Fibroblast of villous mesenchyme (primary cell): Measurements from ENCODE around the gene KIAA0586. TPM values are rescaled to one million over a fixed set of nuclear protein-coding genes. Genes with fewer than 3 reads are reported as not detected.
"Not testable (repeated sequence)": the region's sequence is repeated elsewhere in the genome, so short reads cannot be mapped to it uniquely, and the experiment has no call there.

Experiments
- DNase-seq: peaks from one replicate; pipeline ENCODE4 v3.0.0-alpha.2; 2010; ENCODE audit warnings: low read depth
- H3K4me3 ChIP-seq: 2 replicates; pipeline ENCODE4 v1.5.1; 2011; ENCODE audit warnings: low read depth, mild to moderate bottlenecking, low read length
- CTCF ChIP-seq: IDR thresholded peaks from 2 replicates; pipeline ENCODE4 v1.5.1; 2012; ENCODE audit warnings: low read depth, mild to moderate bottlenecking, low read length; ENCODE audit not compliant: insufficient read depth
- total RNA-seq: library from RNA; depleted of rRNA; stranded (reverse); fragments of >200 nt; gene quantifications from 2 replicates; pipeline ENCODE4 v1.2.3, GENCODE V29; 2012

KIAA0586 gene
- total RNA-seq, 1 donor, result 30.2 TPM

DNA sequence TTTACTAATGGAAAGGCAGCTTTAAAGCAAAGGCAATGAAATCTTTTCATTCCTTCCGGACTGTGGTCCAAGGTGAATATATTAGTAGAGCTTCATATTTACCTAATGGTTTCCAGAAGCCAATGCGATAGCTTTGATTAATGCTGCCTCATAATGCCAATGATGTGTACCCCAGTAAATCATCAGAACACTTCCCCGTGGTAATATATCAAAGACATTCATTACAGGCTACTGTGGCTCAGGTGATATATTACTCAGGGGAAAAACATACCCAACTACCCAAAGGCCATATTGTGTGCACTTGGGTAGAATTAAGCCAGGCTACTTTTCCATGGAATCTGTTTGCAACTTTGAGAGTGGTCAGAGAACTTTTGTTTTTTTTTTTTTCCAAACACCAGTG is 140.8 kb downstream of the KIAA0586 start:
- no peak overlapping the region for H3K4me3 ChIP-seq
- TF ChIP-seq CTCF, result no peak
- no peak for DNase-seq

GRCh38 chr14:58571256-58571655 is 143.7 kb downstream of the KIAA0586 start:
- H3K4me3 ChIP-seq, result no peak overlapping the region
- no peak for DNase-seq
- no peak for TF ChIP-seq CTCF

DNA sequence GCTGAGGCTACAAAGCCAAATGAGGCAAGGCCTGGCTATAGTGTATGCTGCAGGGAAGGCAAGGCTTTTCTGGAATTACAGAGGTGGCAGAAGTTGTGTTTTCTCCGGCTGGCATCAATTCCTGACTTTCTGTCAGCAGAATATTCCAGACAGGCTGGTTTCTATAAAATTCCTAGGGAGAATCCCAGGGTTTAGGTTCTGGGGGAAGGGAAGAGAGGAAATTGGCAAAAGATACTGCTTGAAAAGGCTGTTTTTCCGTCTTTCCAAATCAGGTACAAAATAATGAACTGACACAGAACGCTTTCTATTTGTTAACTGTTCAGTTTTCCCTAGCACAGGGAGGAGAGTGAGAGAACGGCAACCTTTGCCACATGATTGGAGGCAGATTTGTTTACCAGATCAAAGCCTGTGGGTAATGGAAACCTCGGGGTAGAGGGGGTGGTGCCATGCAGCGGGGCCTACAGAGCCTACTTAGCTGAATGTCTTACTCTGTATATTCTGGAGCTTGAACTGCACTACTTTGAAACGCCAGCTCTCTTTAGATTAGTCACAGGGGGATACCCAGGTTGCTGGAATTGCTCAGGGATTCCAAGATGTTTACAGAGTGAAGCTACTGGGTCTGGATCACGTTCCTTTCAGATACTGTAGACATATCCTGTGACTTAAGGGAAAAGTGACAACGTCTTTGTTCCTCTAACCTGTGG is 144.4 kb downstream of the KIAA0586 start:
- no peak overlapping the region for H3K4me3 ChIP-seq
- TF ChIP-seq CTCF, result no peak
- DNase-seq, result peak; percentile 36

DNA sequence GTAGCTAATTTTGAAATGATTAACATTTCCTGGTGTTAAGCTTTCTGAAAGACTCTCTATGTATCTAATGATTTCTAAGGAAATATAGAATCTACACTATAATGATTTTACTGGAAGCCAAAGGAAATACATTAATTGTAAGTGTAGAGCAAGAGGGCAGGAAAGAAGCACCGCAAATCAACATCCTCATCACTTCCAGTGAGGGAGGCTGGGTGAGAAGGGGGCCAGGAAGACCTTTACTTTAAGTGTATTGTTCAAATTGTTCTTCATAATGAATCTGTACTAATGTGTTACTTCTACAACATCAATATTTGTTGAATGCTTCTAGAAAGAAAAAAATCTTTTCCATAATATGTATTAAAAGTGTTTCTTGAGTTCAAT is 144.9 kb downstream of the KIAA0586 start:
- no peak for TF ChIP-seq CTCF
- no peak overlapping the region for H3K4me3 ChIP-seq
- no peak for DNase-seq

- DNase-seq, result no peak
- H3K4me3 ChIP-seq, result no peak overlapping the region
- TF ChIP-seq CTCF, result no peak
Observed at GRCh38 chr14:58572863-58573262, 145.3 kb downstream of the KIAA0586 start.

- no peak overlapping the region for H3K4me3 ChIP-seq
- DNase-seq, result no peak
- peak; percentile 23 for TF ChIP-seq CTCF
Observed at GRCh38 chr14:58574623-58575022, 147.1 kb downstream of the KIAA0586 start.

GRCh38 chr14:58575956-58576355 is 148.4 kb downstream of the KIAA0586 start:
- no peak overlapping the region for H3K4me3 ChIP-seq
- no peak for DNase-seq
- TF ChIP-seq CTCF, result no peak

- DNase-seq, H3K4me3 ChIP-seq: not testable (repeated sequence)
Observed at GRCh38 chr14:58580035-58580434, 152.5 kb downstream of the KIAA0586 start.

DNA sequence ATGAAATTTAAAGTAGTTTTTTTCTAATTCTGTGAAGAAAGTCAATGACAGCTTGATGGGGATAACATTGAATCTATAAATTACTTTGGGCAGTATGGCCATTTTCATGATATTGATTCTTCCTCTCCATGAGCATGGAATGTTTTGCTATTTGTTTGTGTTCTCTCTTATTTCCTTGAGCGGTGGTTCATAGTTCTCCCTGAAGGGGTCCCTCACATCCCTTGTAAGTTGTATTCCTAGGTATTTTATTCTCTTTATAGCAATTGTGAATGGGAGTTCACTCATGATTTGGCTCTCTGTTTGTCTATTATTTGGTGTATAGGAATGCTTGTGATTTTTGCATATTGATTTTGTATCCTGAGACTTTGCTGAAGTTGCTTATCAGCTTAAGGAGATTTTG is 153.9 kb downstream of the KIAA0586 start:
- DNase-seq, H3K4me3 ChIP-seq: not testable (repeated sequence)
